MM.1S (cell line): ENCODE measurements around the gene NT5C1A.

Source experiments
- CTCF ChIP-seq: fragments of 300-600 bp; sonication (generic); IDR thresholded peaks from 2 replicates; pipeline ENCODE4 v1.5.1; 2016; ENCODE audit warnings: antibody characterized with exemption, low read length, mixed read lengths
- EZH2 ChIP-seq: fragments of 300-600 bp; sonication (generic); optimal IDR thresholded peaks from 2 replicates; pipeline ENCODE3; 2017; ENCODE audit warnings: low read depth, mild to moderate bottlenecking, antibody characterized with exemption, low read length, mixed read lengths

GRCh38 chr1:39683591-39684312, 11.8 kb upstream of the NT5C1A start:
- no peak for TF ChIP-seq CTCF
- no peak for TF ChIP-seq EZH2
